Measurements from ENCODE around the gene HSBP1. TPM values are rescaled to one million over a fixed set of nuclear protein-coding genes. Genes with fewer than 3 reads are reported as not detected.
A peak's percentile ranks its signal among the peaks of the same experiment; 100 is the strongest.

The HSBP1 gene
- total RNA-seq, 1 experiment from 2014 or later, result 163 TPM

- Histone ChIP-seq H3K27me3 (replicated peaks; ENCODE audit: insufficient read depth, low read depth, low read length, poor library complexity) (no peaks in the 10 kb centered on the region), H3K9me3 (ENCODE audit: low read depth, low read length, poor library complexity, severe bottlenecking) (no peaks in the 10 kb centered on the region), H3K4me1 (ENCODE audit: insufficient read depth, low read length, poor library complexity, severe bottlenecking) (peaks cover 12% of the 10 kb centered on the region), H3K4me3 (ENCODE audit: low read depth, low read length, poor library complexity, severe bottlenecking) (no peak overlapping the region), H3K36me3 (ENCODE audit: insufficient read depth, low read length, poor library complexity, severe bottlenecking) (peaks cover 18% of the 10 kb centered on the region), H3K27ac (ENCODE audit: low read depth, low read length, poor library complexity, severe bottlenecking) (no peak overlapping the region)
- DNase-seq (ENCODE audit: low spot score), result peak; percentile 40
- ChIA-PET CTCF (no interaction called here), POLR2A (ENCODE audit: low non-redundant PET) (no interaction called here)
- intact Hi-C loops (cut with micrococcal nuclease; ENCODE audit: unreplicated experiment), result no loop called here
- BruUV-seq (replicated peaks), result no TSS peak
- no peak for TF ChIP-seq EZH2 (IDR thresholded peaks at IDR 0.05; ENCODE audit: borderline replicate concordance, low read depth, low read length, poor library complexity, severe bottlenecking)
- TF ChIP-seq, protein P1, sequence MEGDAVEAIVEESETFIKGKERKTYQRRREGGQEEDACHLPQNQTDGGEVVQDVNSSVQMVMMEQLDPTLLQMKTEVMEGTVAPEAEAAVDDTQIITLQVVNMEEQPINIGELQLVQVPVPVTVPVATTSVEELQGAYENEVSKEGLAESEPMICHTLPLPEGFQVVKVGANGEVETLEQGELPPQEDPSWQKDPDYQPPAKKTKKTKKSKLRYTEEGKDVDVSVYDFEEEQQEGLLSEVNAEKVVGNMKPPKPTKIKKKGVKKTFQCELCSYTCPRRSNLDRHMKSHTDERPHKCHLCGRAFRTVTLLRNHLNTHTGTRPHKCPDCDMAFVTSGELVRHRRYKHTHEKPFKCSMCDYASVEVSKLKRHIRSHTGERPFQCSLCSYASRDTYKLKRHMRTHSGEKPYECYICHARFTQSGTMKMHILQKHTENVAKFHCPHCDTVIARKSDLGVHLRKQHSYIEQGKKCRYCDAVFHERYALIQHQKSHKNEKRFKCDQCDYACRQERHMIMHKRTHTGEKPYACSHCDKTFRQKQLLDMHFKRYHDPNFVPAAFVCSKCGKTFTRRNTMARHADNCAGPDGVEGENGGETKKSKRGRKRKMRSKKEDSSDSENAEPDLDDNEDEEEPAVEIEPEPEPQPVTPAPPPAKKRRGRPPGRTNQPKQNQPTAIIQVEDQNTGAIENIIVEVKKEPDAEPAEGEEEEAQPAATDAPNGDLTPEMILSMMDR (conservative IDR thresholded peaks at IDR 0.05; ENCODE audit: low read depth, low read length), result no peak
These were observed 6.3 kb downstream of the HSBP1 start for GRCh38 chr16:83813823-83814658.

- CTCF ChIA-PET, result no interaction called here
- H3K27me3 ChIP-seq (replicated peaks; ENCODE audit: insufficient read depth, low read depth, low read length, poor library complexity), result no peaks in the 10 kb centered on the region
- H3K4me3 ChIP-seq (ENCODE audit: low read depth, low read length, poor library complexity, severe bottlenecking), result no peak overlapping the region
- H3K36me3 ChIP-seq (ENCODE audit: insufficient read depth, low read length, poor library complexity, severe bottlenecking), result peaks cover 16% of the 10 kb centered on the region
- TF ChIP-seq, protein P1 (conservative IDR thresholded peaks at IDR 0.05; ENCODE audit: low read depth, low read length), result no peak
- TF ChIP-seq EZH2 (IDR thresholded peaks at IDR 0.05; ENCODE audit: borderline replicate concordance, low read depth, low read length, poor library complexity, severe bottlenecking), result no peak
- H3K4me1 ChIP-seq (ENCODE audit: insufficient read depth, low read length, poor library complexity, severe bottlenecking), result peaks cover 10% of the 10 kb centered on the region
- no peaks in the 10 kb centered on the region for H3K9me3 ChIP-seq (ENCODE audit: low read depth, low read length, poor library complexity, severe bottlenecking)
- no TSS peak for BruUV-seq (replicated peaks)
- intact Hi-C loops (cut with micrococcal nuclease; ENCODE audit: unreplicated experiment), result no loop called here
- no peak overlapping the region for H3K27ac ChIP-seq (ENCODE audit: low read depth, low read length, poor library complexity, severe bottlenecking)
- POLR2A ChIA-PET (ENCODE audit: low non-redundant PET), result no interaction called here
- DNase-seq (ENCODE audit: low spot score), result no peak
These were observed 6.8 kb downstream of the HSBP1 start for GRCh38 chr16:83814659-83814985.

GRCh38 chr16:83817022-83817421 is 9.2 kb downstream of the HSBP1 start:
- CTCF ChIA-PET, result no interaction called here
- POLR2A ChIA-PET (ENCODE audit: low non-redundant PET), result no interaction called here
- TF ChIP-seq EZH2 (IDR thresholded peaks at IDR 0.05; ENCODE audit: borderline replicate concordance, low read depth, low read length, poor library complexity, severe bottlenecking), result no peak
- TF ChIP-seq, protein P1 (conservative IDR thresholded peaks at IDR 0.05; ENCODE audit: low read depth, low read length), result no peak

More at GRCh38 chr16:83817022-83817421, 9.2 kb downstream of the HSBP1 start:
- no peak overlapping the region for H3K27ac ChIP-seq (ENCODE audit: low read depth, low read length, poor library complexity, severe bottlenecking)
- intact Hi-C loops (cut with micrococcal nuclease; ENCODE audit: unreplicated experiment), result no loop called here
- DNase-seq (ENCODE audit: low spot score), result no peak
- H3K36me3 ChIP-seq (ENCODE audit: insufficient read depth, low read length, poor library complexity, severe bottlenecking), result peaks cover 3% of the 10 kb centered on the region
- no peaks in the 10 kb centered on the region for H3K27me3 ChIP-seq (replicated peaks; ENCODE audit: insufficient read depth, low read depth, low read length, poor library complexity)
- no peak overlapping the region for H3K4me3 ChIP-seq (ENCODE audit: low read depth, low read length, poor library complexity, severe bottlenecking)
- H3K4me1 ChIP-seq (ENCODE audit: insufficient read depth, low read length, poor library complexity, severe bottlenecking), result peaks cover 10% of the 10 kb centered on the region
- no peaks in the 10 kb centered on the region for H3K9me3 ChIP-seq (ENCODE audit: low read depth, low read length, poor library complexity, severe bottlenecking)
- no TSS peak for BruUV-seq (replicated peaks)
